ENCODE measurements around the gene TMEM131L. TPM values are rescaled to one million over a fixed set of nuclear protein-coding genes. Genes with fewer than 3 reads are reported as not detected.
"Not testable (repeated sequence)": the region's sequence is repeated elsewhere in the genome, so short reads cannot be mapped to it uniquely, and the experiment has no call there.

The TMEM131L gene
- total RNA-seq, 2 experiments from 2014 or later: 37.6 to 41.6 TPM

DNA sequence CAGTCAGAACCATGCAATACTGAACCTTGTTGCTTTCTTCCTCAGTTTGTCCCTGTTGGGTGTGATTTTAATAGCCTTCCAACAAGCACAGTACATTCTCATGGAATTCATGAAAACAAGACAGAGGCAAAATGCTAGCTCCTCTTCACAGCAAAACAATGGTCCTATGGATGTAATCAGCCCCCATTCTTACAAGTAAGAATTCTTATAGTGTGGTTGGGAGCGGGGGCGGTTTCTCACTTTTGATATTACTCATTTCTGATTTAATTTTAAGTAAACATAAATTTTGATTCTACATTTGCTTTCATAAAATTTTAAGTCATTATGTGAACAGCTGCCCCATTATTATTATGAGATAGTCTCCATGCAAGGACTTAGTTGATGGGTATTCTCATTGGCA lies 137.1 kb downstream of the TMEM131L start:
- H3K4me3 Mint-ChIP-seq: no peak overlapping the region
- H3K27ac Mint-ChIP-seq: no peak overlapping the region
- DNase-seq: peak; percentile 51
- intact Hi-C loops (cut with micrococcal nuclease): loop anchor here (2.0 kb wide), 1 partner anchor 14 kb away; no protein-coding TSS in a partner anchor
- H3K4me1 Mint-ChIP-seq (ENCODE audit: low read depth): peaks cover 42% of the 10 kb centered on the region
- H3K36me3 Mint-ChIP-seq (ENCODE audit: low read depth): peaks cover 47% of the 10 kb centered on the region
- H3K9me3 Mint-ChIP-seq: no peaks in the 10 kb centered on the region
- CTCF ChIA-PET: interaction anchor here (0.8 kb wide), 1 partner anchor 257 kb away, joined by 3 read pairs; no protein-coding TSS in a partner anchor
- H3K27me3 Mint-ChIP-seq (ENCODE audit: low read depth): no peaks in the 10 kb centered on the region

GRCh38 chr4:153603835-153604234 lies 137.7 kb downstream of the TMEM131L start:
- DNase-seq: no peak
- H3K36me3 Mint-ChIP-seq (ENCODE audit: low read depth): peaks cover 44% of the 10 kb centered on the region

DNA sequence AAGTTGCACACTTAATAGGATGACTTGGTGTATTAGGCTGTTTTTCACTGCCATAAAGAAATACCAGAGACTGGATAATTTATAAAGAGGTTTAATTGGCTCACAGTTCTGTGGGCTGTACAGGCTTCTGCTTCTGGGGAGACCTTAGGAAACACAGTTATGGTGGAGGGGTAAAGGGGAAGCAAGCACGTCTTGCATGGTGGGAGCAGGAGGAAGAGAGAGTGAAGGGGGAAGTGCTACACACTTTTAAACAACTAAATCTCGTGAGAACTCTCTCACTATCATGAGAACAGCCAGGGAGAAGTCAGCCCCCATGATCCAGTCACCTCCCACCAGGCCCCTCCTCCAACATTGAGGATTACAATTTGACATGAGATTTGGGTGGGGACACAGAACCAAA lies 142.9 kb downstream of the TMEM131L start:
- H3K27ac Mint-ChIP-seq: peak overlapping the region; percentile 21
- DNase-seq; CTCF ChIA-PET; intact Hi-C loops (cut with micrococcal nuclease); H3K9me3 Mint-ChIP-seq; H3K4me3 Mint-ChIP-seq; H3K27me3 Mint-ChIP-seq (ENCODE audit: low read depth): not testable (repeated sequence)
- H3K4me1 Mint-ChIP-seq (ENCODE audit: low read depth): peaks cover 26% of the 10 kb centered on the region
- peaks cover 34% of the 10 kb centered on the region for H3K36me3 Mint-ChIP-seq (ENCODE audit: low read depth)

More at GRCh38 chr4:153603835-153604234, 137.7 kb downstream of the TMEM131L start:
- Mint-ChIP-seq H3K4me1 (ENCODE audit: low read depth) (peaks cover 42% of the 10 kb centered on the region), H3K4me3 (no peak overlapping the region), H3K27ac (no peak overlapping the region), H3K9me3 (no peaks in the 10 kb centered on the region), H3K27me3 (ENCODE audit: low read depth) (no peaks in the 10 kb centered on the region)
- CTCF ChIA-PET: interaction anchor here (1.2 kb wide), 1 partner anchor 10 kb away, joined by 3 read pairs; no protein-coding TSS in a partner anchor
- intact Hi-C loops (cut with micrococcal nuclease): loop anchor here (2.0 kb wide), 1 partner anchor 13 kb away; no protein-coding TSS in a partner anchor

GRCh38 chr4:153610623-153611376 lies 144.6 kb downstream of the TMEM131L start:
- intact Hi-C loops (cut with micrococcal nuclease): no loop called here
- no peak overlapping the region for H3K4me3 Mint-ChIP-seq
- H3K27me3 Mint-ChIP-seq (ENCODE audit: low read depth): no peaks in the 10 kb centered on the region
- CTCF ChIA-PET: interaction anchor here (0.6 kb wide), 1 partner anchor 266 kb away, joined by 4 read pairs; the partner anchor contains the start of gene MND1
- DNase-seq: no peak
- no peaks in the 10 kb centered on the region for H3K9me3 Mint-ChIP-seq
- H3K4me1 Mint-ChIP-seq (ENCODE audit: low read depth): peaks cover 38% of the 10 kb centered on the region
- H3K36me3 Mint-ChIP-seq (ENCODE audit: low read depth): peaks cover 41% of the 10 kb centered on the region
- H3K27ac Mint-ChIP-seq: no peak overlapping the region

DNA sequence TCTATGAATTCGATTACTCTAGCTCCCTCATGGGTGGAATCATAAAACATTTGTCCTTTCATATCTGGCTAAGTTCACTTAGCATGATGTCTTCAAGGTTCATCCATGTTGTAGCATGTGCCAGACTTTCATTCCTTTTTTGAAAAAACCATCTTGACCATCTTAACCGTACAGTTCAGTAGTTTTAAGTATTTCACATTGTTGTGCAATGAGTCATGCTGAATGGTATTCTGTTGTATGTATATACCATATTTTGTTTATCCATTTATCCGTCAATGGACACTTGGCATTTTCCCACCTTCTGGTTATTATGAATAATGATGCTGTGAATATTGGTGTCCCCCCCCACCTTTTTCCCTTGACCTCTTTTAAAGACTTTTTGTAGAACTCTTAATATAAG lies 145.5 kb downstream of the TMEM131L start:
- peaks cover 37% of the 10 kb centered on the region for H3K4me1 Mint-ChIP-seq (ENCODE audit: low read depth)

GRCh38 chr4:153612878-153613277 lies 146.7 kb downstream of the TMEM131L start:
- no peak overlapping the region for H3K4me3 Mint-ChIP-seq
- peaks cover 53% of the 10 kb centered on the region for H3K36me3 Mint-ChIP-seq (ENCODE audit: low read depth)
- peaks cover 2% of the 10 kb centered on the region for H3K9me3 Mint-ChIP-seq
- no peak for DNase-seq
- H3K27ac Mint-ChIP-seq: no peak overlapping the region
- CTCF ChIA-PET: no interaction called here
- H3K4me1 Mint-ChIP-seq (ENCODE audit: low read depth): peaks cover 38% of the 10 kb centered on the region
- intact Hi-C loops (cut with micrococcal nuclease): no loop called here
- H3K27me3 Mint-ChIP-seq (ENCODE audit: low read depth): no peaks in the 10 kb centered on the region

More for the DNA sequence above, 145.5 kb downstream of the TMEM131L start:
- Mint-ChIP-seq H3K36me3 (ENCODE audit: low read depth) (peaks cover 43% of the 10 kb centered on the region), H3K27me3 (ENCODE audit: low read depth) (no peaks in the 10 kb centered on the region), H3K9me3 (no peaks in the 10 kb centered on the region), H3K4me3 (no peak overlapping the region), H3K27ac (no peak overlapping the region)
- CTCF ChIA-PET: interaction anchor here (0.5 to 0.8 kb wide), 2 partner anchors 21 to 249 kb away, joined by 3 to 6 read pairs; no protein-coding TSS in a partner anchor
- DNase-seq: no peak
- intact Hi-C loops (cut with micrococcal nuclease): no loop called here

- H3K9me3 Mint-ChIP-seq: peaks cover 2% of the 10 kb centered on the region
- peaks cover 63% of the 10 kb centered on the region for H3K36me3 Mint-ChIP-seq (ENCODE audit: low read depth)
- peaks cover 42% of the 10 kb centered on the region for H3K4me1 Mint-ChIP-seq (ENCODE audit: low read depth)
- peak overlapping the region; percentile 77 for H3K27ac Mint-ChIP-seq
- peak; percentile 84 for DNase-seq
- CTCF ChIA-PET: interaction anchor here (0.7 to 1.5 kb wide), 3 partner anchors 19 to 234 kb away, joined by 3 to 5 read pairs (median 3); no protein-coding TSS in a partner anchor
- no peak overlapping the region for H3K4me3 Mint-ChIP-seq
- intact Hi-C loops (cut with micrococcal nuclease): loop anchor here (1.0 to 2.0 kb wide), 2 partner anchors 13 to 20 kb away; no protein-coding TSS in a partner anchor
- H3K27me3 Mint-ChIP-seq (ENCODE audit: low read depth): no peaks in the 10 kb centered on the region
Measured at GRCh38 chr4:153616006-153616555, 149.9 kb downstream of the TMEM131L start.

DNA sequence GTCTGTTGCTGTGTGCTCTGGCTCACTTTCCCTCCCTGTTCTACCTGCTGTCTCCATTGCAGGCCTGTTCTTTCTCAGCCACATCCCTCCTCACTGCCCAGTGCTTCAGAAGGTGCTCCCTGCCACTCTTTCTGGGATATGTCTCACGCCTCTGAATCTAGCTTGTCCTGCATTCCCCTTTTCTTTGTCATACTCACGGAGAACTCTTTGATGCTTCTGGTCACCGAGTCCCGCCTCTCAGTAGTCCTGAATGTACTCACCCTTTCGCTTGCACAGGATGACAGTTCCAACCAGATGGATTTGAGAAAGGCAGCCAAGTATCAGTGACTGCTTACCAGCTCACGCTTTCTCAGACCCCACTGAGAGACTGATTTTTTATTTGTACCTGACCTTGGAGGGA lies 152.7 kb downstream of the TMEM131L start:
- Mint-ChIP-seq H3K4me3 (no peak overlapping the region), H3K9me3 (peaks cover 2% of the 10 kb centered on the region), H3K4me1 (ENCODE audit: low read depth) (peaks cover 52% of the 10 kb centered on the region), H3K27ac (no peak overlapping the region), H3K36me3 (ENCODE audit: low read depth) (peaks cover 71% of the 10 kb centered on the region), H3K27me3 (ENCODE audit: low read depth) (no peaks in the 10 kb centered on the region)
- CTCF ChIA-PET: interaction anchor here (1.9 kb wide), 1 partner anchor 186 kb away, joined by 5 read pairs; no protein-coding TSS in a partner anchor
- intact Hi-C loops (cut with micrococcal nuclease): no loop called here
- DNase-seq: no peak

DNA sequence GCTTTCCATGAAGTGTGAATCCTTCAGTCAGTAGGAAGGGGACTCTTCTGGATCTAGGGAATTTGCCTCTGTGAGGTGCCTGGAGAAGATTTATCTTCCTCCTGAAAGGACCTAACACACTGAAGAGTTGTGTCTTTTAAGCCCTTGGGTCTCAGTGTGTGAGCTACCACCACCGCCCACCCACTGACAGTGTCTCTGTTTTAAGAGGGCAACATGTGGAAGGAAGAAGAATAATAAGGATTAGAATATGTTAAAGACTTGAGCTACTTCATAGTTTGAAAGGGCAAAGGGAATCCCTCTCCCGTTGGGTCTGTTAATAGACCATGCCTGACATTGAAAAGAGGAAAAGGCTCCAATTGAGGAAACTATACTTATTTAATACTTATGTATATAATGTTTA lies 153.7 kb downstream of the TMEM131L start:
- peak overlapping the region; percentile 70 for H3K27ac Mint-ChIP-seq
- peaks cover 2% of the 10 kb centered on the region for H3K9me3 Mint-ChIP-seq
- CTCF ChIA-PET: interaction anchor here (0.9 to 1.9 kb wide), 2 partner anchors 29 to 187 kb away, joined by 4 to 5 read pairs; no protein-coding TSS in a partner anchor

GRCh38 chr4:153620352-153620751 lies 154.2 kb downstream of the TMEM131L start:
- CTCF ChIA-PET: interaction anchor here (0.9 to 1.9 kb wide), 2 partner anchors 29 to 187 kb away, joined by 4 to 5 read pairs; no protein-coding TSS in a partner anchor
- no peak overlapping the region for H3K4me3 Mint-ChIP-seq
- H3K27me3 Mint-ChIP-seq (ENCODE audit: low read depth): no peaks in the 10 kb centered on the region
- intact Hi-C loops (cut with micrococcal nuclease): no loop called here
- peak overlapping the region; percentile 70 for H3K27ac Mint-ChIP-seq
- DNase-seq: no peak
- H3K4me1 Mint-ChIP-seq (ENCODE audit: low read depth): peaks cover 39% of the 10 kb centered on the region
- H3K9me3 Mint-ChIP-seq: peaks cover 2% of the 10 kb centered on the region
- H3K36me3 Mint-ChIP-seq (ENCODE audit: low read depth): peaks cover 67% of the 10 kb centered on the region

More for the DNA sequence above, 153.7 kb downstream of the TMEM131L start:
- Mint-ChIP-seq H3K27me3 (ENCODE audit: low read depth) (no peaks in the 10 kb centered on the region), H3K4me1 (ENCODE audit: low read depth) (peaks cover 44% of the 10 kb centered on the region), H3K4me3 (no peak overlapping the region), H3K36me3 (ENCODE audit: low read depth) (peaks cover 67% of the 10 kb centered on the region)
- DNase-seq: no peak
- intact Hi-C loops (cut with micrococcal nuclease): no loop called here

GRCh38 chr4:153622093-153622492 lies 155.9 kb downstream of the TMEM131L start:
- Mint-ChIP-seq H3K4me3 (no peak overlapping the region), H3K36me3 (ENCODE audit: low read depth) (peaks cover 57% of the 10 kb centered on the region), H3K27me3 (ENCODE audit: low read depth) (no peaks in the 10 kb centered on the region), H3K9me3 (peaks cover under 1% of the 10 kb centered on the region), H3K27ac (peak overlapping the region; percentile 67), H3K4me1 (ENCODE audit: low read depth) (peaks cover 23% of the 10 kb centered on the region)
- intact Hi-C loops (cut with micrococcal nuclease): no loop called here
- DNase-seq: no peak
- CTCF ChIA-PET: no interaction called here

- H3K4me1 Mint-ChIP-seq (ENCODE audit: low read depth): peaks cover 19% of the 10 kb centered on the region
- no peaks in the 10 kb centered on the region for H3K27me3 Mint-ChIP-seq (ENCODE audit: low read depth)
- H3K27ac Mint-ChIP-seq: peak overlapping the region; percentile 67
- CTCF ChIA-PET: no interaction called here
- peaks cover 51% of the 10 kb centered on the region for H3K36me3 Mint-ChIP-seq (ENCODE audit: low read depth)
- H3K4me3 Mint-ChIP-seq: no peak overlapping the region
- no peak for DNase-seq
- intact Hi-C loops (cut with micrococcal nuclease): no loop called here
- no peaks in the 10 kb centered on the region for H3K9me3 Mint-ChIP-seq
Measured at GRCh38 chr4:153622778-153623240, 156.6 kb downstream of the TMEM131L start.
